Psoas muscle (tissue), 8 donors: Measurements from ENCODE around the gene TRAK1. TPM values are rescaled to one million over a fixed set of nuclear protein-coding genes. Genes with fewer than 3 reads are reported as not detected.

Source experiments
- ATAC-seq, 4 donors: fragments of 200-7000 bp; cut with Tn5 transposase; one replicate each; pipeline ENCODE4 v1.9.1; 2020; ENCODE audit warnings: moderate library complexity in 3 of 4, mild to moderate bottlenecking in 2 of 4
- DNase-seq, 2 donors: peaks; one replicate each; pipeline ENCODE4 v3.0.0-alpha.2; 2020
- H3K27ac ChIP-seq: fragments of 200-600 bp; one replicate; pipeline ENCODE4 v1.8.0; 2022
- H3K27me3 ChIP-seq, 3 donors: fragments of 200-600 bp in 1 of 3; one replicate each; pipeline versions ENCODE4 v1.6.1 to v1.8.0; 2013 to 2022; ENCODE audit warnings: low read length in 2 of 3, mild to moderate bottlenecking in 2 of 3, moderate library complexity in 1 of 3; ENCODE audit not compliant: insufficient read depth in 3 of 3
- H3K36me3 ChIP-seq, 2 donors: fragments of 200-600 bp in 1 of 2; one replicate each; pipeline versions ENCODE4 v1.6.1 to v1.8.0; 2013 to 2022; ENCODE audit warnings: low read depth in 1 of 2, mild to moderate bottlenecking in 1 of 2, moderate library complexity in 1 of 2; ENCODE audit not compliant: insufficient read depth in 1 of 2
- H3K4me1 ChIP-seq: fragments of 200-600 bp; one replicate; pipeline ENCODE4 v1.8.0; 2022
- H3K4me3 ChIP-seq: fragments of 200-600 bp; one replicate; pipeline ENCODE4 v1.8.0; 2022; ENCODE audit warnings: mild to moderate bottlenecking
- H3K9me3 ChIP-seq: fragments of 200-600 bp; one replicate; pipeline ENCODE4 v1.8.0; 2022
- CTCF ChIP-seq: fragments of 200-600 bp; IDR thresholded peaks from one replicate; pipeline ENCODE4 v1.8.0; 2022; ENCODE audit warnings: antibody characterized with exemption
- WGBS, 3 donors: extraction: QIAGEN DNeasy Blood & Tissue Kit; methylation state at CpG; one replicate each; pipeline versions ENCODE4 v1.1.6 to v1.1.7; 2013; 5-methylcytosine and 5-hydroxymethylcytosine counted together
- intact Hi-C, 2 donors: fragments of 100-400 bp; cut with DNase I; formaldehyde crosslinking; loops; one replicate each; pipeline versions ENCODE4 v1.11.0 to v1.14.2; 2022
- polyA plus RNA-seq, 3 donors: library from polyadenylated mRNA; stranded (reverse); fragments of 200-250 nt; gene quantifications; one replicate each; pipeline ENCODE4 v1.2.3, GENCODE V29; 2013
- total RNA-seq, 4 donors: library from RNA; stranded (reverse); fragmentation: NEBNext Ultra II Directional in 2 of 4; extraction: Animal tissue kit (Norgen Biotek cat#: 25700) in 2 of 4; gene quantifications; one replicate each; pipeline versions ENCODE4 v1.2.1 to v1.2.4, GENCODE V29; 2021 to 2023
- donor health status: healthy with polysubstance abuse.
- donor health status: DM: no; HTN: no; CAD: no; lungs with moderate emphysema.
- donor health status: Bipolar disorder and iron deficiency.
- donor health status: healthy.
- donor health status: DM: yes; HTN: yes; CAD: no.
- donor health status: DM: no; HTN: no; CAD: no.
- donor health status: DM: no; HTN: no; CAD: no.
- donor health status: DM: yes; HTN: yes; CAD: no.

The TRAK1 gene
- total and polyA plus RNA-seq, 7 donors, result 30.8 to 128 (median 94.8) TPM

- intact Hi-C loops, result no loop called here
- peaks cover 5% of the 10 kb centered on the region for H3K4me1 ChIP-seq
- peaks cover 7 to 69% (median 15%) of the 10 kb centered on the region in 3 donors for H3K27me3 ChIP-seq
- no peak for TF ChIP-seq CTCF
- H3K4me3 ChIP-seq, result no peak overlapping the region
- no peak for DNase-seq
- H3K9me3 ChIP-seq, result no peaks in the 10 kb centered on the region
- no peak for ATAC-seq
- no peaks in the 10 kb centered on the region for H3K36me3 ChIP-seq
- WGBS, 3 donors, result 79 to 80% (median 80%) methylated on average over 6 of the region's 6 CpGs
- no peak overlapping the region for H3K27ac ChIP-seq
Observed at GRCh38 chr3:42267878-42268277, 176.7 kb downstream of the TRAK1 start.

- H3K4me3 ChIP-seq, result no peak overlapping the region
- intact Hi-C loops, result no loop called here
- ATAC-seq (no peak), DNase-seq (no peak)
- no peak overlapping the region for H3K27ac ChIP-seq
- H3K36me3 ChIP-seq, result no peaks in the 10 kb centered on the region
- H3K9me3 ChIP-seq, result no peaks in the 10 kb centered on the region
- TF ChIP-seq CTCF, result no peak
- WGBS, 3 donors, result 77 to 86% (median 82%) methylated on average over 7 of the region's 7 CpGs
- peaks cover 3 to 51% (median 6%) of the 10 kb centered on the region in 3 donors for H3K27me3 ChIP-seq
- no peaks in the 10 kb centered on the region for H3K4me1 ChIP-seq
Observed at GRCh38 chr3:42269647-42270046, 178.5 kb downstream of the TRAK1 start.

GRCh38 chr3:42270561-42270960, 179.4 kb downstream of the TRAK1 start:
- DNase-seq (no peak), ATAC-seq (no peak)
- Histone ChIP-seq H3K27me3 (peaks cover 3 to 42% (median 3%) of the 10 kb centered on the region in 3 donors), H3K27ac (no peak overlapping the region), H3K36me3 (no peaks in the 10 kb centered on the region), H3K4me1 (no peaks in the 10 kb centered on the region), H3K9me3 (no peaks in the 10 kb centered on the region), H3K4me3 (no peak overlapping the region)
- no peak for TF ChIP-seq CTCF
- intact Hi-C loops, result no loop called here
- WGBS, 3 donors, result 44 to 76% (median 70%) methylated on average over 1 of the region's 1 CpG

- no peak for ATAC-seq
- Histone ChIP-seq H3K4me1 (no peaks in the 10 kb centered on the region), H3K4me3 (no peak overlapping the region), H3K9me3 (no peaks in the 10 kb centered on the region), H3K27ac (no peak overlapping the region), H3K27me3 (peaks cover 2 to 37% (median 3%) of the 10 kb centered on the region in 3 donors), H3K36me3 (no peaks in the 10 kb centered on the region)
- TF ChIP-seq CTCF, result no peak
- no peak for DNase-seq
- intact Hi-C loops, result no loop called here
Observed at GRCh38 chr3:42271786-42272185, 180.6 kb downstream of the TRAK1 start.

GRCh38 chr3:42273361-42273760, 182.2 kb downstream of the TRAK1 start:
- ATAC-seq, result no peak
- Histone ChIP-seq H3K36me3 (no peaks in the 10 kb centered on the region), H3K27ac (no peak overlapping the region), H3K4me3 (no peak overlapping the region), H3K4me1 (no peaks in the 10 kb centered on the region), H3K9me3 (no peaks in the 10 kb centered on the region), H3K27me3 (peaks cover 0 to 22% (median 0%) of the 10 kb centered on the region in 3 donors)
- WGBS, 3 donors, result 34 to 52% (median 48%) methylated on average over 2 of the region's 2 CpGs
- no peak for DNase-seq
- intact Hi-C loops, result no loop called here
- TF ChIP-seq CTCF, result no peak
